ENCODE results near the gene DIP2A. TPM values are rescaled to one million over a fixed set of nuclear protein-coding genes. Genes with fewer than 3 reads are reported as not detected.

The DIP2A gene
- total and polyA plus RNA-seq, 2 experiments from 2014 or later = 18.5 to 36.3 TPM

DNA sequence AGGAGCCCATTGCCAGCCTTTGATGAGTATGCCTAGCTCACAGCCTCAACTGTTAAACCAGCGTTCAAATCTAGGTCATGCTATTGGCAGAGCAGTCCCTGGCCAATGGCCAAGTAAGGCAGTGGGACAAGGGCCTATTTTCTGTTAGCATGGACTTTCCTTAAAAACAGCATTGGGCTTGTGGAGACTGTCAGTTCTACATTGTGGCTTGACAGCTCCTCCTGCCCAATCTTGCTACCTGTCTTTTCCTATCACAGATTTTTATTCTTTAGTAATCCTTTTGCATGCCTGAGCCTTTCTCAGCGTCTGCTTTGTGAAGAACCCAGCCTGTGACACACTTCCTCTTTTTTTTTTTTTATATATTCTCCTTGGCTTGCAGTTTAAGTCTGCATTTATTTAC lies 56.4 kb downstream of the DIP2A start:
- H3K36me3 Mint-ChIP-seq (ENCODE audit: low read depth) = peaks cover 20% of the 10 kb centered on the region
- DNase-seq (ENCODE audit: low spot score) (no peak), ATAC-seq (no peak)
- no peak overlapping the region for H2AFZ ChIP-seq
- H3K4me3 Mint-ChIP-seq = no peak overlapping the region
- no peaks in the 10 kb centered on the region for H3K27me3 ChIP-seq (ENCODE audit: insufficient read depth)
- no peaks in the 10 kb centered on the region; the same call in 2 of the 3 replicates for H3K9me3 Mint-ChIP-seq
- no peak overlapping the region for H3K4me2 ChIP-seq
- no peak overlapping the region for H3K4me3 ChIP-seq
- H3K27ac Mint-ChIP-seq = no peak overlapping the region
- H3F3A ChIP-seq (replicated peaks; ENCODE audit: low read depth) = 0 out of 2 replicates have a peak, but pooled peaks cover 4% of the 10 kb centered on the region
- no peaks in the 10 kb centered on the region for H3K4me1 ChIP-seq (ENCODE audit: insufficient read depth)
- no peaks in the 10 kb centered on the region for H3K79me2 ChIP-seq (replicated peaks; ENCODE audit: insufficient read depth)
- H3K27ac ChIP-seq (ENCODE audit: low read depth) = no peak overlapping the region
- H3K9me2 ChIP-seq (ENCODE audit: insufficient read depth) = no peaks in the 10 kb centered on the region
- TF ChIP-seq CREB1 (CRISPR knock-in tag; IDR thresholded peaks at IDR 0.05; ENCODE audit: low read depth) (no peak), EZH2 (IDR thresholded peaks at IDR 0.05; ENCODE audit: low read depth, unreplicated experiment) (no peak), STAT1 (IDR thresholded peaks at IDR 0.05; ENCODE audit: unreplicated experiment) (no peak), ZNF114 (CRISPR knock-in tag; IDR thresholded peaks at IDR 0.05) (no peak), NANOG (IDR thresholded peaks at IDR 0.05; ENCODE audit: borderline replicate concordance) (no peak), ETS1 (IDR thresholded peaks at IDR 0.05) (no peak), ZNF331 (CRISPR knock-in tag; IDR thresholded peaks at IDR 0.05; ENCODE audit: low read depth) (no peak), CTCF (conservative IDR thresholded peaks at IDR 0.05; ENCODE audit: low read depth in 2 of 2) (no peak), JUNB (IDR thresholded peaks at IDR 0.05; ENCODE audit: unreplicated experiment) (no peak), EZH2phosphoT487 (IDR thresholded peaks at IDR 0.05; ENCODE audit: unreplicated experiment) (no peak), POLR2AphosphoS5 (IDR thresholded peaks at IDR 0.05; ENCODE audit: low read depth) (no peak)
- TF ChIP-seq, protein P1, sequence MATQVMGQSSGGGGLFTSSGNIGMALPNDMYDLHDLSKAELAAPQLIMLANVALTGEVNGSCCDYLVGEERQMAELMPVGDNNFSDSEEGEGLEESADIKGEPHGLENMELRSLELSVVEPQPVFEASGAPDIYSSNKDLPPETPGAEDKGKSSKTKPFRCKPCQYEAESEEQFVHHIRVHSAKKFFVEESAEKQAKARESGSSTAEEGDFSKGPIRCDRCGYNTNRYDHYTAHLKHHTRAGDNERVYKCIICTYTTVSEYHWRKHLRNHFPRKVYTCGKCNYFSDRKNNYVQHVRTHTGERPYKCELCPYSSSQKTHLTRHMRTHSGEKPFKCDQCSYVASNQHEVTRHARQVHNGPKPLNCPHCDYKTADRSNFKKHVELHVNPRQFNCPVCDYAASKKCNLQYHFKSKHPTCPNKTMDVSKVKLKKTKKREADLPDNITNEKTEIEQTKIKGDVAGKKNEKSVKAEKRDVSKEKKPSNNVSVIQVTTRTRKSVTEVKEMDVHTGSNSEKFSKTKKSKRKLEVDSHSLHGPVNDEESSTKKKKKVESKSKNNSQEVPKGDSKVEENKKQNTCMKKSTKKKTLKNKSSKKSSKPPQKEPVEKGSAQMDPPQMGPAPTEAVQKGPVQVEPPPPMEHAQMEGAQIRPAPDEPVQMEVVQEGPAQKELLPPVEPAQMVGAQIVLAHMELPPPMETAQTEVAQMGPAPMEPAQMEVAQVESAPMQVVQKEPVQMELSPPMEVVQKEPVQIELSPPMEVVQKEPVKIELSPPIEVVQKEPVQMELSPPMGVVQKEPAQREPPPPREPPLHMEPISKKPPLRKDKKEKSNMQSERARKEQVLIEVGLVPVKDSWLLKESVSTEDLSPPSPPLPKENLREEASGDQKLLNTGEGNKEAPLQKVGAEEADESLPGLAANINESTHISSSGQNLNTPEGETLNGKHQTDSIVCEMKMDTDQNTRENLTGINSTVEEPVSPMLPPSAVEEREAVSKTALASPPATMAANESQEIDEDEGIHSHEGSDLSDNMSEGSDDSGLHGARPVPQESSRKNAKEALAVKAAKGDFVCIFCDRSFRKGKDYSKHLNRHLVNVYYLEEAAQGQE (IDR thresholded peaks at IDR 0.05; ENCODE audit: unreplicated experiment) = no peak
- TF ChIP-seq, protein P2, sequence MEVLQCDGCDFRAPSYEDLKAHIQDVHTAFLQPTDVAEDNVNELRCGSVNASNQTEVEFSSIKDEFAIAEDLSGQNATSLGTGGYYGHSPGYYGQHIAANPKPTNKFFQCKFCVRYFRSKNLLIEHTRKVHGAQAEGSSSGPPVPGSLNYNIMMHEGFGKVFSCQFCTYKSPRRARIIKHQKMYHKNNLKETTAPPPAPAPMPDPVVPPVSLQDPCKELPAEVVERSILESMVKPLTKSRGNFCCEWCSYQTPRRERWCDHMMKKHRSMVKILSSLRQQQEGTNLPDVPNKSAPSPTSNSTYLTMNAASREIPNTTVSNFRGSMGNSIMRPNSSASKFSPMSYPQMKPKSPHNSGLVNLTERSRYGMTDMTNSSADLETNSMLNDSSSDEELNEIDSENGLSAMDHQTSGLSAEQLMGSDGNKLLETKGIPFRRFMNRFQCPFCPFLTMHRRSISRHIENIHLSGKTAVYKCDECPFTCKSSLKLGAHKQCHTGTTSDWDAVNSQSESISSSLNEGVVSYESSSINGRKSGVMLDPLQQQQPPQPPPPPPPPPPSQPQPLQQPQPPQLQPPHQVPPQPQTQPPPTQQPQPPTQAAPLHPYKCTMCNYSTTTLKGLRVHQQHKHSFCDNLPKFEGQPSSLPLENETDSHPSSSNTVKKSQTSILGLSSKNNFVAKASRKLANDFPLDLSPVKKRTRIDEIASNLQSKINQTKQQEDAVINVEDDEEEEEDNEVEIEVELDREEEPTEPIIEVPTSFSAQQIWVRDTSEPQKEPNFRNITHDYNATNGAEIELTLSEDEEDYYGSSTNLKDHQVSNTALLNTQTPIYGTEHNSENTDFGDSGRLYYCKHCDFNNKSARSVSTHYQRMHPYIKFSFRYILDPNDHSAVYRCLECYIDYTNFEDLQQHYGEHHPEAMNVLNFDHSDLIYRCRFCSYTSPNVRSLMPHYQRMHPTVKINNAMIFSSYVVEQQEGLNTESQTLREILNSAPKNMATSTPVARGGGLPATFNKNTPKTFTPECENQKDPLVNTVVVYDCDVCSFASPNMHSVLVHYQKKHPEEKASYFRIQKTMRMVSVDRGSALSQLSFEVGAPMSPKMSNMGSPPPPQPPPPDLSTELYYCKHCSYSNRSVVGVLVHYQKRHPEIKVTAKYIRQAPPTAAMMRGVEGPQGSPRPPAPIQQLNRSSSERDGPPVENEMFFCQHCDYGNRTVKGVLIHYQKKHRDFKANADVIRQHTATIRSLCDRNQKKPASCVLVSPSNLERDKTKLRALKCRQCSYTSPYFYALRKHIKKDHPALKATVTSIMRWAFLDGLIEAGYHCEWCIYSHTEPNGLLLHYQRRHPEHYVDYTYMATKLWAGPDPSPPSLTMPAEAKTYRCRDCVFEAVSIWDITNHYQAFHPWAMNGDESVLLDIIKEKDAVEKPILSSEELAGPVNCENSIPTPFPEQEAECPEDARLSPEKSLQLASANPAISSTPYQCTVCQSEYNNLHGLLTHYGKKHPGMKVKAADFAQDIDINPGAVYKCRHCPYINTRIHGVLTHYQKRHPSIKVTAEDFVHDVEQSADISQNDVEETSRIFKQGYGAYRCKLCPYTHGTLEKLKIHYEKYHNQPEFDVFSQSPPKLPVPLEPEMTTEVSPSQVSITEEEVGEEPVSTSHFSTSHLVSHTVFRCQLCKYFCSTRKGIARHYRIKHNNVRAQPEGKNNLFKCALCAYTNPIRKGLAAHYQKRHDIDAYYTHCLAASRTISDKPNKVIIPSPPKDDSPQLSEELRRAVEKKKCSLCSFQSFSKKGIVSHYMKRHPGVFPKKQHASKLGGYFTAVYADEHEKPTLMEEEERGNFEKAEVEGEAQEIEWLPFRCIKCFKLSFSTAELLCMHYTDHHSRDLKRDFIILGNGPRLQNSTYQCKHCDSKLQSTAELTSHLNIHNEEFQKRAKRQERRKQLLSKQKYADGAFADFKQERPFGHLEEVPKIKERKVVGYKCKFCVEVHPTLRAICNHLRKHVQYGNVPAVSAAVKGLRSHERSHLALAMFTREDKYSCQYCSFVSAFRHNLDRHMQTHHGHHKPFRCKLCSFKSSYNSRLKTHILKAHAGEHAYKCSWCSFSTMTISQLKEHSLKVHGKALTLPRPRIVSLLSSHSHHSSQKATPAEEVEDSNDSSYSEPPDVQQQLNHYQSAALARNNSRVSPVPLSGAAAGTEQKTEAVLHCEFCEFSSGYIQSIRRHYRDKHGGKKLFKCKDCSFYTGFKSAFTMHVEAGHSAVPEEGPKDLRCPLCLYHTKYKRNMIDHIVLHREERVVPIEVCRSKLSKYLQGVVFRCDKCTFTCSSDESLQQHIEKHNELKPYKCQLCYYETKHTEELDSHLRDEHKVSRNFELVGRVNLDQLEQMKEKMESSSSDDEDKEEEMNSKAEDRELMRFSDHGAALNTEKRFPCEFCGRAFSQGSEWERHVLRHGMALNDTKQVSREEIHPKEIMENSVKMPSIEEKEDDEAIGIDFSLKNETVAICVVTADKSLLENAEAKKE (CRISPR knock-in tag; IDR thresholded peaks at IDR 0.05) = no peak
- no peaks in the 10 kb centered on the region for H3K27me3 Mint-ChIP-seq (ENCODE audit: insufficient read depth, low read depth, poor library complexity)
- H3K4me1 Mint-ChIP-seq = no peaks in the 10 kb centered on the region; the same call in 2 of the 3 replicates
- H3K36me3 ChIP-seq (ENCODE audit: insufficient read depth) = no peaks in the 10 kb centered on the region; the same call in 1 of the 2 replicates
- H4K20me1 ChIP-seq (replicated peaks; ENCODE audit: insufficient read depth) = 0 out of 2 replicates have a peak, but pooled peaks cover 1% of the 10 kb centered on the region

All from GM23338 (cell line).